K562 (cell line): ENCODE data around the gene KANK4. TPM values are rescaled to one million over a fixed set of nuclear protein-coding genes. Genes with fewer than 3 reads are reported as not detected.

Experiments
- ATAC-seq: fragments of 200-7000 bp; cut with Tn5 transposase; 3 replicates; pipeline ENCODE4 v1.9.1; 2020; ENCODE audit warnings: moderate library complexity
- BruUV-seq: library from RNA; stranded (reverse); fragments of 400-500 nt; replicated peaks from 2 replicates; lab custom pipeline; 2021; lab: Mats Ljungman, UMichigan
- CTCF ChIA-PET: fragments of 300-600 bp; formaldehyde crosslinking; extraction: SDS; loops from one replicate; lab custom pipeline; 2021; ENCODE audit warnings: low intra/inter-chr PET ratio; lab: Yijun Ruan, JAX
- POLR2A ChIA-PET: fragments of 300-600, 350-650 bp; sonication (Branson Sonifier 250); formaldehyde crosslinking; extraction: SDS; loops from one replicate; lab custom pipeline; 2021; ENCODE audit warnings: antibody characterized with exemption, inconsistent platforms; lab: Yijun Ruan, JAX
- DNase-seq, 4 experiments: peaks; one replicate each; pipeline versions ENCODE4 v3.0.0 to v3.0.0-alpha.2; 2011 to 2018; ENCODE audit warnings: low spot score in 3 of 4, mixed read lengths in 3 of 4; ENCODE audit errors: extremely low read depth in 1 of 4
- FAIRE-seq: peaks from 2 replicates; lab custom pipeline; 2011; peaks lifted over from hg19 to GRCh38; lab: Jason Lieb, UNC
- H2AFZ ChIP-seq: 2 replicates; pipeline ENCODE4 v1.6.0; 2011; ENCODE audit warnings: low read depth, low read length, control low read depth, inconsistent platforms
- H3K27ac ChIP-seq: fragments of 200-600 bp; 3 replicates; pipeline ENCODE4 v1.8.0; 2011; ENCODE audit warnings: low read depth, mild to moderate bottlenecking, control low read depth, inconsistent platforms, low read length, moderate library complexity, mixed read lengths; ENCODE audit errors: extremely low read depth
- H3K27me3 ChIP-seq, 2 experiments: fragments of 300-600 bp in 1 of 2; 2 replicates in 1 of 2; 3 replicates in 1 of 2; pipeline versions ENCODE4 v1.6.0 to v1.8.0; 2011; ENCODE audit warnings: inconsistent platforms in 2 of 2, low read length in 2 of 2, mild to moderate bottlenecking in 1 of 2, mixed read lengths in 1 of 2, moderate library complexity in 1 of 2; ENCODE audit not compliant: control insufficient read depth in 2 of 2, insufficient read depth in 2 of 2
- H3K36me3 ChIP-seq: fragments of 300-600 bp; 3 replicates; pipeline ENCODE4 v1.8.0; 2011; ENCODE audit warnings: mild to moderate bottlenecking, low read length, inconsistent platforms; ENCODE audit not compliant: control insufficient read depth, insufficient read depth
- H3K4me1 ChIP-seq, 2 experiments: fragments of 200-600 bp in 1 of 2; replicated peaks in 1 of 2; 2 replicates in 1 of 2; 3 replicates in 1 of 2; pipeline versions ENCODE4 v1.5.1 to v1.8.0; 2011; ENCODE audit warnings: inconsistent platforms in 2 of 2, low read length in 2 of 2, mild to moderate bottlenecking in 1 of 2, mixed read lengths in 1 of 2, moderate library complexity in 1 of 2; ENCODE audit not compliant: control insufficient read depth in 2 of 2, insufficient read depth in 2 of 2
- H3K4me2 ChIP-seq: 2 replicates; pipeline ENCODE4 v1.6.1; 2011; ENCODE audit warnings: low read length, control low read depth, inconsistent platforms, mixed read lengths; ENCODE audit not compliant: insufficient read depth
- H3K4me3 ChIP-seq: fragments of 200-600 bp; sonication (generic), shearing (Covaris generic); 2 replicates; pipeline ENCODE4 v1.5.1; 2016; ENCODE audit warnings: control low read depth, inconsistent platforms
- H3K79me2 ChIP-seq: fragments of 200-600 bp; 3 replicates; pipeline ENCODE4 v1.8.0; 2011; ENCODE audit warnings: low read length, inconsistent platforms; ENCODE audit not compliant: control insufficient read depth, insufficient read depth
- H3K9ac ChIP-seq, 2 experiments: 2 replicates each; pipeline versions ENCODE4 v1.6.0 to v1.6.1; 2011; ENCODE audit warnings: low read depth in 2 of 2, low read length in 2 of 2, control low read depth in 1 of 2, inconsistent platforms in 1 of 2, mild to moderate bottlenecking in 1 of 2, mixed read lengths in 1 of 2; ENCODE audit not compliant: insufficient read depth in 1 of 2
- H3K9me1 ChIP-seq: one replicate; pipeline ENCODE4 v1.6.0; 2011; ENCODE audit warnings: inconsistent platforms, mild to moderate bottlenecking, low read length, moderate library complexity; ENCODE audit not compliant: control insufficient read depth, insufficient read depth
- H3K9me3 ChIP-seq: replicated peaks from 2 replicates; pipeline ENCODE4 v1.5.1; 2011; ENCODE audit warnings: low read depth, low read length, inconsistent platforms; ENCODE audit not compliant: control insufficient read depth, insufficient read depth
- H4K20me1 ChIP-seq: replicated peaks from 2 replicates; pipeline ENCODE4 v1.6.1; 2011; ENCODE audit warnings: low read length, inconsistent platforms, mixed read lengths; ENCODE audit not compliant: control insufficient read depth, insufficient read depth
- BMI1 ChIP-seq: fragments of 150-350 bp; IDR thresholded peaks from 2 replicates; pipeline ENCODE4 v1.6.1; 2014; ENCODE audit warnings: low read length
- FOXA1 ChIP-seq: fragments of 450-650 bp; IDR thresholded peaks from 2 replicates; pipeline ENCODE4 v1.6.1; 2016; ENCODE audit warnings: mild to moderate bottlenecking, borderline replicate concordance
- NR4A1 ChIP-seq, 2 experiments: fragments of 250-450 bp in 1 of 2; fragments of 450-650 bp in 1 of 2; sonication (Bioruptor Pico) in 1 of 2; IDR thresholded peaks; 2 replicates each; pipeline versions ENCODE4 v1.4.0 to v1.6.1; 2016 to 2020; ENCODE audit warnings: mild to moderate bottlenecking in 2 of 2, missing compliant biosample characterization in 1 of 2, missing genetic modification characterization in 1 of 2, moderate library complexity in 1 of 2
- REST ChIP-seq, 2 experiments: fragments of 450-650 bp; formaldehyde crosslinking in 1 of 2; IDR thresholded peaks; 2 replicates each; pipeline versions ENCODE4 v1.4.0 to v1.6.1; 2014 to 2020; ENCODE audit warnings: mild to moderate bottlenecking in 2 of 2, borderline replicate concordance in 1 of 2, low read depth in 1 of 2
- XRCC5 ChIP-seq: fragments of 200-400 bp; formaldehyde crosslinking; IDR thresholded peaks from 2 replicates; pipeline ENCODE4 v1.6.1; 2017; ENCODE audit warnings: low read depth, mild to moderate bottlenecking, low read length
- whole genome bisulfite sequencing: fragments of 100-300 bp; shearing (Covaris generic); methylation state at CpG from one replicate; pipeline ENCODE4 v1.1.6; 2016; ENCODE audit warnings: low coverage, mixed read lengths; ENCODE audit not compliant: insufficient coverage; ENCODE audit errors: missing lambda C conversion rate; 5-methylcytosine and 5-hydroxymethylcytosine counted together
- in situ Hi-C: fragments of 300-500 bp; cut with MboI; formaldehyde crosslinking; loops from 4 replicates; pipeline ENCODE4 v1.15.0; 2018; ENCODE audit warnings: inconsistent platforms, mixed read lengths
- intact Hi-C: fragments of 100-400 bp; cut with micrococcal nuclease; formaldehyde crosslinking; loops from 2 replicates; pipeline ENCODE4 v1.14.2; 2022
- polyA plus RNA-seq, 8 experiments: library from polyadenylated mRNA; depleted of rRNA in 4 of 8; stranded (reverse) in 5 of 8; unstranded in 3 of 8; fragments of >200 nt; fragmentation: Nextera tagmentation in 2 of 8; fragmentation: Illumina TruSeq in 1 of 8; extraction: Ambion mirVana in 2 of 8; extraction: Trizol in 1 of 8; gene quantifications; 2 replicates each; pipeline versions ENCODE4 v1.2.1 to v1.2.3, GENCODE V29; 2011 to 2014; ENCODE audit warnings: inconsistent platforms in 1 of 8, missing spikeins in 1 of 8
- total RNA-seq, 7 experiments: library from RNA; depleted of rRNA in 6 of 7; stranded (reverse); fragments of >200 nt in 6 of 7; fragmentation: Illumina TruSeq in 2 of 7; extraction: Trizol in 2 of 7; gene quantifications; 2 replicates each; pipeline versions ENCODE4 v1.2.1 to v1.2.3, GENCODE V29; 2011 to 2021; ENCODE audit warnings: low replicate concordance in 1 of 7

Gene KANK4
- total and polyA plus RNA-seq, 9 of the 15 experiments (the other 6 are each of a cell fraction or from before 2014, with no cell fraction given), result not detected

- Histone ChIP-seq H3K4me1 (no peaks in the 10 kb centered on the region), H4K20me1 (0 out of 2 replicates have a peak, but pooled peaks cover 4% of the 10 kb centered on the region), H3K36me3 (no peaks in the 10 kb centered on the region), H3K79me2 (no peaks in the 10 kb centered on the region), H3K9me1 (no peaks in the 10 kb centered on the region), H3K9ac (no peak overlapping the region), H2AFZ (no peak overlapping the region), H3K4me2 (no peak overlapping the region), H3K9me3 (no peaks in the 10 kb centered on the region), H3K27ac (no peak overlapping the region), H3K27me3 (peaks cover 3 to 47% of the 10 kb centered on the region in 2 experiments; a peak in 4 of 5 replicates), H3K4me3 (no peak overlapping the region)
- 0% methylated on average over 7 of the region's 8 CpGs for WGBS
- ATAC-seq (no peak), DNase-seq (no peak), FAIRE-seq (no peak)
- ChIA-PET POLR2A (no interaction called here), CTCF (no interaction called here)
- TF ChIP-seq NR4A1 (CRISPR knock-in tag; IDR thresholded peaks at IDR 0.05), result no peak
- TF ChIP-seq NR4A1 (tag; IDR thresholded peaks at IDR 0.05), result no peak
- no peak for TF ChIP-seq BMI1
- TF ChIP-seq REST (IDR thresholded peaks at IDR 0.05; ENCODE audit: borderline replicate concordance), result no peak
- TF ChIP-seq REST (CRISPR knock-in tag; IDR thresholded peaks at IDR 0.05; ENCODE audit: low read depth), result no peak
- no peak for TF ChIP-seq FOXA1
- TF ChIP-seq XRCC5, result no peak
- intact Hi-C loops (no loop called here), in situ Hi-C loops (no loop called here)
- no TSS peak for BruUV-seq
Observed at GRCh38 chr1:62268315-62268714, 50.9 kb downstream of the KANK4 start.
